Body of pancreas (tissue), 4 donors: ENCODE results near the gene PCID2.

Source experiments
- CTCF ChIP-seq, 7 experiments: fragments of 450-650 bp in 4 of 7; fragments of 200-600 bp in 3 of 7; sonication (generic) in 3 of 7; IDR thresholded peaks; one replicate each; pipeline ENCODE4 v1.5.1; 2016 to 2019; ENCODE audit warnings: antibody characterized with exemption in 7 of 7
- POLR2A ChIP-seq, 3 donors: fragments of 450-650 bp; IDR thresholded peaks; one replicate each; pipeline ENCODE4 v1.6.1; 2016; ENCODE audit warnings: antibody characterized with exemption in 3 of 3, mild to moderate bottlenecking in 2 of 3

- TF ChIP-seq CTCF (IDR thresholded peaks at IDR 0.05) (no peak), POLR2A (IDR thresholded peaks at IDR 0.05) (no peak)
These were observed 17.0 kb upstream of the PCID2 start for GRCh38 chr13:113225515-113225914.
